HepG2 (cell line): ENCODE results near the gene CEP250. TPM values are rescaled to one million over a fixed set of nuclear protein-coding genes. Genes with fewer than 3 reads are reported as not detected.

Source experiments
- ATF7-NPFF ChIP-seq: sonication (generic); formaldehyde crosslinking; IDR thresholded peaks from 2 replicates; pipeline ENCODE4 v1.8.1; 2023; ENCODE audit warnings: mild to moderate bottlenecking, low read depth, missing genetic modification reagents, moderate library complexity
- CREB1 ChIP-seq, 2 experiments: fragments of 450-650 bp in 1 of 2; IDR thresholded peaks; 2 replicates each; pipeline ENCODE4 v1.6.1; 2016 to 2017; ENCODE audit warnings: control low read depth in 1 of 2, mild to moderate bottlenecking in 1 of 2, missing compliant biosample characterization in 1 of 2, missing genetic modification characterization in 1 of 2
- GATAD1 ChIP-seq: IDR thresholded peaks from 2 replicates; pipeline ENCODE4 v1.6.1; 2016; ENCODE audit warnings: missing genetic modification reagents, missing compliant biosample characterization
- HOXA3 ChIP-seq: sonication (generic); formaldehyde crosslinking; IDR thresholded peaks from 2 replicates; pipeline ENCODE4 v1.5.0; 2020; ENCODE audit warnings: missing genetic modification reagents
- IRF2 ChIP-seq: IDR thresholded peaks from 2 replicates; pipeline ENCODE4 v1.6.1; 2018; ENCODE audit warnings: missing genetic modification reagents, missing compliant biosample characterization
- KDM5A ChIP-seq: fragments of 200-600 bp; sonication (generic); IDR thresholded peaks from 2 replicates; pipeline ENCODE4 v1.7.0; 2018; ENCODE audit warnings: antibody characterized with exemption, mild to moderate bottlenecking, low read length, borderline replicate concordance
- KLF16 ChIP-seq, 2 experiments: sonication (generic) in 1 of 2; formaldehyde crosslinking in 1 of 2; IDR thresholded peaks; 2 replicates each; pipeline versions ENCODE4 v1.6.1 to v1.8.0; 2016 to 2023; ENCODE audit warnings: missing genetic modification reagents in 2 of 2, missing compliant biosample characterization in 1 of 2
- RFXANK ChIP-seq: IDR thresholded peaks from 2 replicates; pipeline ENCODE4 v1.6.1; 2016
- XRCC5 ChIP-seq: fragments of 200-400 bp; formaldehyde crosslinking; optimal IDR thresholded peaks from 2 replicates; pipeline ENCODE3; 2017; ENCODE audit warnings: mild to moderate bottlenecking, low read length
- ZMYM4 ChIP-seq: sonication (generic); formaldehyde crosslinking; IDR thresholded peaks from 2 replicates; pipeline ENCODE4 v1.8.1; 2023; ENCODE audit warnings: mild to moderate bottlenecking, missing genetic modification reagents
- ZNF230 ChIP-seq: sonication (generic); formaldehyde crosslinking; IDR thresholded peaks from 2 replicates; pipeline ENCODE4 v1.4.0; 2020; ENCODE audit warnings: mild to moderate bottlenecking, missing genetic modification reagents
- ZSCAN31 ChIP-seq: sonication (generic); formaldehyde crosslinking; IDR thresholded peaks from 2 replicates; pipeline ENCODE4 v1.5.0; 2020; ENCODE audit warnings: low read depth, mild to moderate bottlenecking, missing genetic modification reagents
- polyA plus RNA-seq, 8 experiments: library from polyadenylated mRNA; depleted of rRNA in 3 of 8; stranded (reverse) in 7 of 8; unstranded in 1 of 8; fragments of >200 nt; fragmentation: Illumina TruSeq in 4 of 8; extraction: Trizol in 4 of 8; gene quantifications; 2 replicates each; pipeline versions ENCODE4 v1.2.1 to v1.2.3, GENCODE V29; 2011 to 2016; ENCODE audit warnings: low read depth in 4 of 8, missing spikeins in 1 of 8, mixed read lengths in 1 of 8; ENCODE audit not compliant: insufficient read depth in 1 of 8
- total RNA-seq, 5 experiments: library from RNA; depleted of rRNA; stranded (reverse); fragments of >200 nt; fragmentation: Illumina TruSeq; extraction: Trizol; gene quantifications; 2 replicates each; pipeline ENCODE4 v1.2.3, GENCODE V29; 2016; ENCODE audit warnings: low read depth in 1 of 5
- TF ChIP-seq, protein P1 (sequence below), 2 experiments: sonication (generic) in 1 of 2; formaldehyde crosslinking in 1 of 2; IDR thresholded peaks; 2 replicates each; pipeline versions ENCODE4 v1.4.0 to v1.6.1; 2016 to 2020; ENCODE audit warnings: borderline replicate concordance in 1 of 2, low read depth in 1 of 2, mild to moderate bottlenecking in 1 of 2, missing genetic modification reagents in 1 of 2
- TF ChIP-seq, protein P2 (sequence below): sonication (generic); formaldehyde crosslinking; IDR thresholded peaks from 2 replicates; pipeline ENCODE4 v1.4.0; 2020; ENCODE audit warnings: missing genetic modification reagents
- TF ChIP-seq, protein P3 (sequence below): sonication (generic); formaldehyde crosslinking; IDR thresholded peaks from 2 replicates; pipeline ENCODE4 v1.4.0; 2020; ENCODE audit warnings: mild to moderate bottlenecking, missing genetic modification reagents
- TF ChIP-seq, protein P4 (sequence below): sonication (generic); formaldehyde crosslinking; IDR thresholded peaks from 2 replicates; pipeline ENCODE4 v1.5.0; 2020; ENCODE audit warnings: mild to moderate bottlenecking, missing genetic modification reagents, borderline replicate concordance
- TF ChIP-seq, protein P5 (sequence below): sonication (generic); formaldehyde crosslinking; IDR thresholded peaks from 2 replicates; pipeline ENCODE4 v1.4.0; 2020; ENCODE audit warnings: missing genetic modification reagents

The CEP250 gene
- total and polyA plus RNA-seq, 2 of the 13 experiments (the other 11 are each of a cell fraction or from before 2014, with no cell fraction given): 28.8 to 55.3 TPM

DNA sequence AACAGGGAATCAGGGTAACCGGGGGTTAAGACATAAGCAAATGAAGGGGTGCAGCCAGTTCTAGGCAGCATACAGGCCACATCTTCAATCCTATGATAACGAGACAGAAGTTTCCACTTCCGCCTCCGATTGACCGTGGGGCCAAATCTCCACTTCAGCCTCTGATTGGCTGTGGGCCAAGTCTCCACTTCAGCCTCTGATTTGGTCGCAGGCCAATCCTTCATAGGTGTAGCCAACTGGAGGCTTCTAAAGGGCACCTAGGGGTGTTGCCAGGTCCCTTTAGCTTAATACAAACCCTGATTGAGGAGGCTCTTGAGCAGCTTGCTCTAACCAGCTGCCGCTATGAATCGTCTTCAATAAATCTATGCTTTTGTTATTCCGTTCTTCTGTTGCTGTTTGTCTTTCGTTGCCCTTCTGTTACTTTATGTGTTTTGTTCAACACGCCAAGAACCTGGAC lies 84.4 kb downstream of the CEP250 start (continued):
- TF ChIP-seq, protein P1, sequence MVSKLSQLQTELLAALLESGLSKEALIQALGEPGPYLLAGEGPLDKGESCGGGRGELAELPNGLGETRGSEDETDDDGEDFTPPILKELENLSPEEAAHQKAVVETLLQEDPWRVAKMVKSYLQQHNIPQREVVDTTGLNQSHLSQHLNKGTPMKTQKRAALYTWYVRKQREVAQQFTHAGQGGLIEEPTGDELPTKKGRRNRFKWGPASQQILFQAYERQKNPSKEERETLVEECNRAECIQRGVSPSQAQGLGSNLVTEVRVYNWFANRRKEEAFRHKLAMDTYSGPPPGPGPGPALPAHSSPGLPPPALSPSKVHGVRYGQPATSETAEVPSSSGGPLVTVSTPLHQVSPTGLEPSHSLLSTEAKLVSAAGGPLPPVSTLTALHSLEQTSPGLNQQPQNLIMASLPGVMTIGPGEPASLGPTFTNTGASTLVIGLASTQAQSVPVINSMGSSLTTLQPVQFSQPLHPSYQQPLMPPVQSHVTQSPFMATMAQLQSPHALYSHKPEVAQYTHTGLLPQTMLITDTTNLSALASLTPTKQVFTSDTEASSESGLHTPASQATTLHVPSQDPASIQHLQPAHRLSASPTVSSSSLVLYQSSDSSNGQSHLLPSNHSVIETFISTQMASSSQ (IDR thresholded peaks at IDR 0.05; ENCODE audit: low read depth): no peak
- TF ChIP-seq, protein P1 (CRISPR knock-in tag; IDR thresholded peaks at IDR 0.05; ENCODE audit: borderline replicate concordance): no peak
- peak; percentile 69 for TF ChIP-seq ZMYM4 (CRISPR knock-in tag)
- TF ChIP-seq, protein P2, sequence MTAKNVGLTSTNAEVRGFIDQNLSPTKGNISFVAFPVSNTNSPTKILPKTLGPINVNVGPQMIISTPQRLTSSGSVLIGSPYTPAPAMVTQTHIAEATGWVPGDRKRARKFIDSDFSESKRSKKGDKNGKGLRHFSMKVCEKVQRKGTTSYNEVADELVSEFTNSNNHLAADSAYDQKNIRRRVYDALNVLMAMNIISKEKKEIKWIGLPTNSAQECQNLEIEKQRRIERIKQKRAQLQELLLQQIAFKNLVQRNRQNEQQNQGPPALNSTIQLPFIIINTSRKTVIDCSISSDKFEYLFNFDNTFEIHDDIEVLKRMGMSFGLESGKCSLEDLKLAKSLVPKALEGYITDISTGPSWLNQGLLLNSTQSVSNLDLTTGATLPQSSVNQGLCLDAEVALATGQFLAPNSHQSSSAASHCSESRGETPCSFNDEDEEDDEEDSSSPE (CRISPR knock-in tag): no peak
- TF ChIP-seq KLF16 (CRISPR knock-in tag; IDR thresholded peaks at IDR 0.05): 0 out of 4 replicates have a peak, but pooled peaks of 1 of the 2 experiments have one; percentile 64
- peak; percentile 12; the same call in 1 of the 2 replicates for TF ChIP-seq KDM5A
- TF ChIP-seq, protein P3, sequence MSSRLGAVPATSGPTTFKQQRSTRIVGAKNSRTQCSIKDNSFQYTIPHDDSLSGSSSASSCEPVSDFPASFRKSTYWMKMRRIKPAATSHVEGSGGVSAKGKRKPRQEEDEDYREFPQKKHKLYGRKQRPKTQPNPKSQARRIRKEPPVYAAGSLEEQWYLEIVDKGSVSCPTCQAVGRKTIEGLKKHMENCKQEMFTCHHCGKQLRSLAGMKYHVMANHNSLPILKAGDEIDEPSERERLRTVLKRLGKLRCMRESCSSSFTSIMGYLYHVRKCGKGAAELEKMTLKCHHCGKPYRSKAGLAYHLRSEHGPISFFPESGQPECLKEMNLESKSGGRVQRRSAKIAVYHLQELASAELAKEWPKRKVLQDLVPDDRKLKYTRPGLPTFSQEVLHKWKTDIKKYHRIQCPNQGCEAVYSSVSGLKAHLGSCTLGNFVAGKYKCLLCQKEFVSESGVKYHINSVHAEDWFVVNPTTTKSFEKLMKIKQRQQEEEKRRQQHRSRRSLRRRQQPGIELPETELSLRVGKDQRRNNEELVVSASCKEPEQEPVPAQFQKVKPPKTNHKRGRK: no peak
- TF ChIP-seq ZNF230 (CRISPR knock-in tag): peak; percentile 61; the same call in 1 of the 2 replicates
- TF ChIP-seq ATF7-NPFF (CRISPR knock-in tag): no peak
- TF ChIP-seq ZSCAN31 (CRISPR knock-in tag): no peak
- peak; percentile 80 for TF ChIP-seq XRCC5
- TF ChIP-seq IRF2 (CRISPR knock-in tag): peak; percentile 79
- TF ChIP-seq HOXA3 (CRISPR knock-in tag): peak; percentile 45; the same call in 1 of the 2 replicates
- TF ChIP-seq RFXANK (CRISPR knock-in tag): 0 out of 2 replicates have a peak, but pooled peaks have one; percentile 27
- TF ChIP-seq GATAD1: peak; percentile 66
- 0 out of 2 replicates have a peak, but pooled peaks have one; percentile 22 for TF ChIP-seq CREB1 (IDR thresholded peaks at IDR 0.05)
- TF ChIP-seq CREB1 (CRISPR knock-in tag; IDR thresholded peaks at IDR 0.05): peak; percentile 66
- TF ChIP-seq, protein P4, sequence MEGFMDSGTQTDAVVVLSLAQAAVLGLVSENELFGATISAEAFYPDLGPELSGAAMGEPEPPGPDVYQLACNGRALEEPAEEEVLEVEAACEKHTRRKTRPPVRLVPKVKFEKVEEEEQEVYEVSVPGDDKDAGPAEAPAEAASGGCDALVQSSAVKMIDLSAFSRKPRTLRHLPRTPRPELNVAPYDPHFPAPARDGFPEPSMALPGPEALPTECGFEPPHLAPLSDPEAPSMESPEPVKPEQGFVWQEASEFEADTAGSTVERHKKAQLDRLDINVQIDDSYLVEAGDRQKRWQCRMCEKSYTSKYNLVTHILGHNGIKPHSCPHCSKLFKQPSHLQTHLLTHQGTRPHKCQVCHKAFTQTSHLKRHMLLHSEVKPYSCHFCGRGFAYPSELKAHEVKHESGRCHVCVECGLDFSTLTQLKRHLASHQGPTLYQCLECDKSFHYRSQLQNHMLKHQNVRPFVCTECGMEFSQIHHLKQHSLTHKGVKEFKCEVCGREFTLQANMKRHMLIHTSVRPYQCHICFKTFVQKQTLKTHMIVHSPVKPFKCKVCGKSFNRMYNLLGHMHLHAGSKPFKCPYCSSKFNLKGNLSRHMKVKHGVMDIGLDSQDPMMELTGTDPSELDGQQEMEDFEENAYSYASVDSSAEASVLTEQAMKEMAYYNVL: no peak
- TF ChIP-seq, protein P5, sequence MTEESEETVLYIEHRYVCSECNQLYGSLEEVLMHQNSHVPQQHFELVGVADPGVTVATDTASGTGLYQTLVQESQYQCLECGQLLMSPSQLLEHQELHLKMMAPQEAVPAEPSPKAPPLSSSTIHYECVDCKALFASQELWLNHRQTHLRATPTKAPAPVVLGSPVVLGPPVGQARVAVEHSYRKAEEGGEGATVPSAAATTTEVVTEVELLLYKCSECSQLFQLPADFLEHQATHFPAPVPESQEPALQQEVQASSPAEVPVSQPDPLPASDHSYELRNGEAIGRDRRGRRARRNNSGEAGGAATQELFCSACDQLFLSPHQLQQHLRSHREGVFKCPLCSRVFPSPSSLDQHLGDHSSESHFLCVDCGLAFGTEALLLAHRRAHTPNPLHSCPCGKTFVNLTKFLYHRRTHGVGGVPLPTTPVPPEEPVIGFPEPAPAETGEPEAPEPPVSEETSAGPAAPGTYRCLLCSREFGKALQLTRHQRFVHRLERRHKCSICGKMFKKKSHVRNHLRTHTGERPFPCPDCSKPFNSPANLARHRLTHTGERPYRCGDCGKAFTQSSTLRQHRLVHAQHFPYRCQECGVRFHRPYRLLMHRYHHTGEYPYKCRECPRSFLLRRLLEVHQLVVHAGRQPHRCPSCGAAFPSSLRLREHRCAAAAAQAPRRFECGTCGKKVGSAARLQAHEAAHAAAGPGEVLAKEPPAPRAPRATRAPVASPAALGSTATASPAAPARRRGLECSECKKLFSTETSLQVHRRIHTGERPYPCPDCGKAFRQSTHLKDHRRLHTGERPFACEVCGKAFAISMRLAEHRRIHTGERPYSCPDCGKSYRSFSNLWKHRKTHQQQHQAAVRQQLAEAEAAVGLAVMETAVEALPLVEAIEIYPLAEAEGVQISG: peak; percentile 50; the same call in 1 of the 2 replicates
